22Rv1 (cell line): ENCODE data around the gene DGKB.

Source experiments
- CTCF ChIP-seq: fragments of 450-650 bp; IDR thresholded peaks from 2 replicates; pipeline ENCODE4 v1.5.1; 2017; ENCODE audit warnings: mild to moderate bottlenecking
- ZFX ChIP-seq: fragments of 450-650 bp; IDR thresholded peaks from 2 replicates; pipeline ENCODE4 v1.6.1; 2017; ENCODE audit warnings: antibody characterized with exemption, borderline replicate concordance

- TF ChIP-seq CTCF, result no peak
- no peak for TF ChIP-seq ZFX
Observed at GRCh38 chr7:14351167-14351566, 551.4 kb downstream of the DGKB start.
